Left kidney (tissue), 8 donors: ENCODE data around the gene AZU1. TPM values are rescaled to one million over a fixed set of nuclear protein-coding genes. Genes with fewer than 3 reads are reported as not detected.

Experiments used
- DNase-seq: peaks from one replicate; pipeline ENCODE4 v3.0.0-alpha.2; 2013
- long read RNA-seq, 8 donors: transcript quantifications; one replicate each; lab custom pipeline, GENCODE V29; 2026
- polyA plus RNA-seq: library from polyadenylated mRNA; unstranded; fragments of 120-200 nt; gene quantifications from one replicate; pipeline ENCODE4 v1.2.1, GENCODE V29; 2013; ENCODE audit not compliant: insufficient read length

AZU1 gene
- 0.81 TPM for polyA plus RNA-seq
- long read RNA-seq, donor 1, partial matches to known transcripts = 0 of 3 reads
- long read RNA-seq, donor 1, other reads (novel, unspliced or antisense) = 0 of 3 reads
- long read RNA-seq, donor 2, partial matches to known transcripts = 0 of 1 reads
- long read RNA-seq, donor 2, other reads (novel, unspliced or antisense) = 0 of 1 reads
- long read RNA-seq, donor 3 = 0 reads
- long read RNA-seq, donor 4 = 0 reads
- long read RNA-seq, donor 5, partial matches to known transcripts = 0 of 1 reads
- long read RNA-seq, donor 5, other reads (novel, unspliced or antisense) = 0 of 1 reads
- long read RNA-seq, donor 6 = 0 reads
- long read RNA-seq, donor 7 = 0 reads
- long read RNA-seq, donor 8 = 0 reads

- DNase-seq = no peak
Observed at GRCh38 chr19:827710-828321, at the start of gene AZU1. AZU1 (plus strand) TSS chr19:827837; CDS start chr19:827847, 10 bp downstream.

GRCh38 chr19:778910-779653 lies 48.6 kb upstream of the AZU1 start:
- peak; percentile 37 for DNase-seq

- DNase-seq = no peak
Observed at GRCh38 chr19:780935-781334, 46.7 kb upstream of the AZU1 start.

GRCh38 chr19:781800-782184 lies 45.8 kb upstream of the AZU1 start:
- no peak for DNase-seq

- peak; percentile 59 for DNase-seq
Observed at GRCh38 chr19:782185-782877, 45.3 kb upstream of the AZU1 start.

- no peak for DNase-seq
Observed at GRCh38 chr19:782878-783668, 44.6 kb upstream of the AZU1 start.

GRCh38 chr19:784541-784940 lies 43.1 kb upstream of the AZU1 start:
- DNase-seq = no peak

GRCh38 chr19:787536-787935 lies 40.1 kb upstream of the AZU1 start:
- no peak for DNase-seq

- DNase-seq = no peak
Observed at GRCh38 chr19:788686-788982, 39.0 kb upstream of the AZU1 start.

DNA sequence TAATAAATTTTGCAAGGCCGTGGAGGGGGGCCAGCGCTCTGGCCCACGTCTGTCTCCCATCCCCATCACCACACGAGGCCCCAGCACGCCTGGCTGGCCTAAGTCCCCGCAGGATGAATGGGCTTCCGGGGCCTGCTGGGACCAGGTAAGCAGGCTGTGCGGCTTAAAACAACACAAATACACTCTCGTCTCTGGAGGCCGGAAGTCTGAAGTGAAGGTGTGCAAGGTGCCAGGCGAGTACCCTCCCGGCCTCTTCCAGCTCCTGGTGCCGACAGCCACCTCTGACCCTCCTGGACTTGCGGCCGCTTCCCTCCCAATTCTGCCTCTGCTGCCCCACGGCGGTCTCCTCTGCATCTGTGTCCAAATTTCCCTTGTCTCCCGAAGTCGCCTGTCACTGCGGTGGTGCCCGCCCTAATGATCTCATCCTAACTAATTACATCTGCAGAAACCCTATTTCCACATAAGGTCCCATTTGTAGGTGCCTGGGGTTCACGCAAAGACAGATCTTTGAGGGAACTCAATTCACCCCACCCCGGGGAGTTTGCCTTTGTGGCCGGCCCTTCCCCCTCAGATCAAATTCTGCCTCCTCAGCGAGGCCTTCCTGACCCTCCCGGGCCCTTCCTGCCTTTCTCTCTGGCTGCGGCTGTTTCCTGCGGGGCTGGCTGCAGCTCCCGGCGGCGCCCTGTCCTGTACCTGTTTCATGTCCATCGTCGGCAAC lies 38.5 kb upstream of the AZU1 start:
- DNase-seq = no peak

DNA sequence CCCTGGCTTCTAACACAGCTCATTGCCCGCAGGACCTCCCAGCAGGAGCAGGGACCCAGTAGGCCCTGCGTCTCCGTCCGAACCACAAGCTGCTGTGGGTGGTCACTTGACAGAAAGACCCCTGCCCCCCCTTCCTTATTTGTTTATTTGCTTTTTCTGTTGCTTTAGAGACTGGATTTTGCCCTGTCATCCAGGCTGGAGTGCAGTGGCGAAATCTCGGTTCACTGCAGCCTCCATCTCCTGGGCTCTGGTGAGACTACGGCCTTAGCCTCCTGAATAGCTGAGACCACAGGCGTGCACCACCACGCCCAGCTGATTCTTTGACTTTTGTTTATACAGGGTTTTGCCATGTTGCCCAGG lies 38.0 kb upstream of the AZU1 start:
- no peak for DNase-seq

DNA sequence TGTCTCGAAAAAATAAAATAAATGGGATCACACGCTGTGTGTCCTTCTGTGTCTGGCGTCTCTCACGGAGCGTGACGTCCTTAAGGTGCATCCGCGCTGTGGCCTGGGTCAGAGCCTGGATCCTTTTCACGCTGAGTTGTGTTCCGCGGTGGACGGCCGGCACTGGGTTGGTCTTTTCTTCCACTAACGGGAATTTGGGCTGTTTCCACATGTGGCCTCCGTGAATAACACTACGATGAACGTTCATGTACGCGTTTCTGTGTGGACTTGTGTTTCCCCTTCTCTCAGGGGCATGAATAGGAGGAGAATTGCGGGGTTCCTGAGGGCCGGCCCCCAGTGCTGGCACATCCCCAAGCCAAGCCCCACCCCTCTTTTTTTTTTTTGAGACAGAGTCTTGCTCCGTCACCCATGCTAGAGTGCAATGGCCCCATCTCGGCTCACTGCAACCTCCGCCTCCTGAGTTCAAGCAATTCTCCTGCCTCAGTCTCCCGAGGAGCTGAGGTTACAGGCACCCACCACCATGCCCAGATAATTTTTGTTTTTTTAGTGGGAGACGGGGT lies 36.5 kb upstream of the AZU1 start:
- DNase-seq = no peak

GRCh38 chr19:791567-792305 lies 35.9 kb upstream of the AZU1 start:
- no peak for DNase-seq

DNA sequence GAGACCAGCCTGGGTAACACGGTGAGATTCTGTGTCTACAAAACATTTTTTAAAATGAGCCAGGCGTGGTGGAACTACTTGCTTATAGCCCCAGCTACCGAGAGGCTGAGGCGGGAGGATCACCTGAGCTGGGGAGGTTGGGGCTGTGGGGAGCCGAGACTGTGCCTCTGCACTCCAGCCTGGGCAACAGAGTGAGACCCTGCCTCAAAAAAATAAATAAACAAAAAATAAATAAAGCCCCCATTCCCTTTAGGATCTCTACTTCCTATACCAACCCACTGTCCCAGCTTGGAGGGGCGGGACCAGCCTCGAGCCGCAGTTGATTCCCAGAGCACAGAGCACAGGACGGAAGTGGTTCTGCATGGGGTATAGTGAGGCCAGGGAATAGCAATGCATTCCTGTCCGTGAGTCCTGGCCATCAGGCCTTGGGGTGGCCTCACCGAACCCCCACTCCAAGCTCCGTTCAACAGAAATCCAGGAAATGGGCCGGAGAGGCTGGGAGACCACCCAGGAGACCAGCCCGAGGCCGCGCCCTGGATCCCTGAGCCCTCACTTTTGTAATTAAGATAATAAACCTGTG lies 35.2 kb upstream of the AZU1 start:
- DNase-seq = no peak

DNA sequence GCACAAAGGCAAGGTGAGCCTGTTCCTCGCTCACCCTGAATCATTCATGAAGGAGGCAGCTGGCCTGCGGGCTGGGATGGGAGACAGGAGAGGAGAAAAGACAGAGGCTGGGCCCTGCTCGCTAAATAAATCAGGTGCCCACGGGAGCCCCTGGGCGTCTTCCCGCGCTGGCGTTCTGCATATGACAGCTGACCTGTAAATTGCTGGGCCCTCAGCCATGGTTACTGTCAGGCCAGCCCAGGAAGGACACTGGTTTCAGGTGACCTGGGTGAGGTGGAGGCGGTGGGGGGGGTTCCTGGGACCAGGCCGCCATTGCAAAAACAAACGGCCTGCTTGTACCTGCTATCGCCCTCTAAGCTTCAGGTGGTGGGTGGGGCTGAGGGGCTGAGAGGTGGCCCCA lies 33.8 kb upstream of the AZU1 start:
- no peak for DNase-seq

DNA sequence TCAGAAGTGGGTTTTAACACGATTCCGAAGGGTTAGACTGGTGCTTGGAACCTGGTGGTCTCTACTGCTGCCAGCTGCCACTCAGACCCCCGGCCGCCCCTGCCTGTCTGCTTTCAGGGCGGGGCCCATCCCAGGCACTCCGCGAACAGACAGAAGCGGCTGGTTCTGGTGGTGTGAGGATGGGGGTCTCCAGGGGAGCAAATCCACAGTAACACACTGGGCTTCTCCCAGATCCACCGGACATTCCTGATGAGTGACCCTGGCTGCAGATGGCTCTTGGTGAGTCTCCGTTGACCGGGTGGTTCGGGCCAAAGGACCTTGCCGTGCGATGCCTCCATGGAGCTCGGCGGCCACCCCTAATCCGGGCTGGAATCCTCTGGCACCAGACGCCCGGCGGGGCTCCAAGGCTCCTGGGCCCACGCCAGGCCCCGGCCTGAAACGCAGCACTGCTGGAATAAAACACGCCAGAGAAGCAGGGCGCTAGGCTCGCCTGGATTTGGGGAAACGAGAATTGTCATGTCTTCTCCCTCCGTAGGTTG lies 32.5 kb upstream of the AZU1 start:
- no peak for DNase-seq

DNA sequence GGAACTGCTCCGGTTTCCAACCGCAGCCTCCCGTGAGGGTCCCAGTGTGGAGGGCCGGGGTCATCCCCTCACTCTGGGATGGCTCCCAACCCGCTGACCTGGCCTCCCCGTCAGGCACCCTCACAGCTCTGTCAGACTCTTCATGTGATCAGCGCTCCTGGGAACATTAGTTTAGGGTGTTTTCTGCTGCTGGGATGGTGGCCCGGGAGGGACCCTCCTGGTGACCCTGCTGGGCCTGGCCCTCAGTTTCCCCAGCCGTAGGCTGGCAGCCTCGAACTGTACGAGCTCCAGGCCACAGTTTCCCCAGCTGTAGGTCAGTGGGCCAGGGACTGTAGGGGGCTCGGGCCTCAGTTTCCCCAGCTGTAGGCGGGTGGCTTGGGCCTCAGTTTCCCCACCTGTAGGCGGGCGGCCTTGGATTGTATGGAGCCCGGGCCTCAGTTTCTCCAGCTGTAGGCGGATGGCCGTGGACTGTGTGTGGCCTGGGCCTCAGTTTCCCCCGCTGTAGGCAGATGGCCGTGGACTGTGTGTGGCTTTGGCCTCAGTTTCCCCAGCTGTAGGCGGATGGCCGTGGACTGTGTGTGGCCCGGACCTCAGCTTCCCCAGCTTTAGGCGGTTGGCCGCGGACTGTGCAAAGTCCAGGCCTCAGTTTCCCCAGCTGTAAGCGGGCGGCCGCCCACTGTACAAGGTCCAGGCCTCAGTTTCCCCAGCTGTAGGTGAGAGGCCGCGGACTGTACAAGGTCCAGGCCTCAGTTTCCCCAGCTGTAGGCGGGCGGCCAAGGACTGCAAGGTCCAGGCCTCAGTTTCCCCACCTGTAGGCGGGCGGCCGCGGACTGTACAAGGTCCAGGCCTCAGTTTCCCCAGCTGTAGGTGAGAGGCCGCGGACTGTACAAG lies 31.7 kb upstream of the AZU1 start:
- no peak for DNase-seq

DNA sequence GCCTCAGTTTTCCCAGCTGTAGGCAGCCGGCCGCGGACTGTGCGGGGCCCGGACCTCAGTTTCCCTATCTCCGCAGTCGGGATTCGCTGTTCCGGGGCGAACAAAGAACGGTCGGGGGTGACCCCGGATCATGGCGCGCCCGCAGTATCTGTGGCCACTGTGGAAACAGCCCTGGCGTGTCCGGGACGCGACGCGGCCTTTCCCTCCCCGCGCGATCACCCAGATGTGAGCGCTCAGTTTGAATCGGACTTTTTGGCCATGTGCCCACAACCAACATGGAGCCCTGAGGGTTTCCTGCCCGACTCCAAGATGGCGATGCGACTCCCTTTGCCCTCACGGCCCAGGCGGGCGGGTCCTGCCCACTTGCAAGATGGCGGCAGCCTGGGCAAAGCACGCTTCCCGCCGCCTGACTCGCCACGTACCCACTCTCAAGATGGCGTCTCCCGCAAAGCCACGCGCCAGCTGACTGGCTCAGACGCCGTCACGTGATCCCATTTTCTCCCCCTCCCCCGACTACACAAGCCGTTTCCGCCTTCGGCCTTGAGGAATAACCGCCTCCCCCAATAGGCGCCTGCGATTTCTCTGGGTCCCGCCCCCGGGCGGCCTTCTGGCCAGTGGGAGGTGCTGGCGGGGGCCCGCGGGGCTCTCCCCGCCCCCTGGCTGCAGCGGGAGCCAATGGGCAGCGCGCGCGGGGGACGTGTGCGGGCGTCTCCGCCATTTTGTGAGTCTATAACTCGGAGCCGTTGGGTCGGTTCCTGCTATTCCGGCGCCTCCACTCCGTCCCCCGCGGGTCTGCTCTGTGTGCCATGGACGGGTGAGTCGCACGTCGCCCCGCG lies 30.7 kb upstream of the AZU1 start, which contains the start of gene PTBP1:
Gene PTBP1, plus strand, starts transcription at position 761 of the 836 bp plus-strand sequence. Its CDS starts 46 bp downstream, at position 807.
- peak; percentile 100 for DNase-seq
